Measurements from ENCODE around the gene MLH1.
"Not testable (repeated sequence)": the region's sequence is repeated elsewhere in the genome, so short reads cannot be mapped to it uniquely, and the experiment has no call there.

MLH1 gene

DNA sequence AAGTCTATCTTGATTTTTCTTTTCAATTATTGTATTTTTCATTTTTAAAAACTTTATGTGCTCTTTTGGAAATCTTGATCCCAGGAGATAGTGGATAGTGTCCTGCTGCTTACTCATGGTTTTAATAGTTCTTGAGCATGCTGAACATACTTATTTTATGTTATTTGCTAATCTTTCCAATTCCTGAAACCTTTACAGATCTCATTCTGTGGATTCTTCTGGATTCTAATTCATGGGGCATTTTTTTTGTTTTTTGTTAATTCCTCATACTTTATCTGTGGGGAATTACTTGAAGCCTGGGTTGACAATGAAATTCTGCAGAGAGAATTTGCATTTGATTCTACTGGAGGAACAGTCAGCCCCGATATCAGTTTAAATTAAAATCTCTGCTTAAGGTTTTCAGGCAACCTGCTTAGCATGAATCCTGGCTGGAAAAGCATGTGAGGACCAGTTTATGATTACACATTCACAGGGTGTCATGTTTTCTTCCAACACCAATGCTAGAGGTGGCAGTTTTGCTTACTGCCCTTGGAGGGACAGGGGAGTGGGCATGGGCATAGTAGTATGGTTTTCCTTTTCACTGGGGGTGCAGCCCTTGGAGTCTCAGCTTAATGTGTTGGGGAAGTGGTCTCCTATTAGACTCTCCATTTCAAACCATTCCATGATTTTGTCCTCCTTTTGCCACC lies 46.0 kb downstream of the MLH1 start:
- no peak for DNase-seq

DNA sequence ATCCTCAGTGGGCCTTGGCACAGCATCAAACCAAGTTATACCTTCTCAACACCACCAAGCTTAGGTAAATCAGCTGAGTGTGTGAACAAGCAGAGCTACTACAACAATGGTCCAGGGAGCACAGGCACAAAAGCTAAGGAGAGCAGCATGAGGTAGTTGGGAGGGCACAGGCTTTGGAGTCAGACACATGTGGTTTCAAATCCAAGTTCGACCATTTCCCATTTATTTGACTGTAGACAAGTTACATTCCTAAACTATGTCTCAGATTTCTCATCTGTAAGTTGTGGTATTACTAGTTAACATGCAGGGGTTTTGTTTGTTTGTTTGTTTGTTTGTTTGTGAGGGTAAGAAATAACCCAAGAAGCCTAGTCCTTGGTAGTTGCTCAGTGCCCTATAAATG lies 46.9 kb downstream of the MLH1 start:
- DNase-seq, result no peak

DNA sequence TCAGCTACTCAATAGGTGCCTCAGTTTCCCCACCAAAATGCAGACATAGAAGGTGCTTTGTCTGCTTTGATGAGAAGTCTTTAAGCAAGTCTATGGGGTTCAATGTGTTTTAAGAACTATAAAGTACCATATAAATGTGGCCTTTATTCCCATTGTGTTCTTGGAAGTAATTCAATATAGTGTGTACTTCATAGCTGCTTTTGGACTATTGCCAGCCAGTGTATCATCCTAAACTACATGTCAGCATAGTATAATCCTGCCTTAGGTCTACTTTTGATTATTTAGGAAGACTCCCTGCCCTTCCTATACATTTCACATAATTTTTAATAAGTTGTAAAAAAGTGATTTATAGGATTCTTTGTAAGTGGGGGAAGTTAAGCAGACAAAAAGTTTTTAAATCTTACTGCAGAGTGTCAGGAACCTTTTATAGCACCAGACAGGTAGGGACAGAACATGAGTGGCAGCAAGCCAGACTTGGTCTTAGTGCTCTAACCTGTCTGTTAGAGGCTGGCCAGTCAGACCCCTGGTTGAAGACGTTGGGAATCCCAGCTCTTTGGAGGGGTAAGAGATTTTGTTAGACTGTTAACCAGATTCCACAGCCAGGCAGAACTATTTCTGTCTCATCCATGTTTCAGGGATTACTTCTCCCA lies 48.4 kb downstream of the MLH1 start:
- DNase-seq, result no peak

DNA sequence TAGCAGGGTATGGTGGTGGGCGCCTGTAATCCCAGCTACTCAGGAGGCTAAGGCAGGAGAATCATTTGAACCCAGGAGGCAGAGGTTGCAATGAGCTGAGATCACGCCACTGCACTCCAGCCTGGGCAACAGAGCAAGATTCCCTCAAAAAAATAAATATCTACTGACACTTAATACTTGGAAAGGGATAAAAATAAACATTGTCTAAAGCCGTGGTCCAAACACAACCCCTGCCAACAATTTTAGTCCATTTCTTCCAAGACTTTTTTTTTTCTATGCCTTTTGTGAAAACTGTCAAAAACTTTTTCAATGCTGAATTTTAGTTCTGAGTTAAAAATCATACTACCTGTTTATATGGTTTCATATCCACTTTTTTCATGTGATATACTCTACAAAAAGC lies 49.4 kb downstream of the MLH1 start:
- DNase-seq, result not testable (repeated sequence)

DNA sequence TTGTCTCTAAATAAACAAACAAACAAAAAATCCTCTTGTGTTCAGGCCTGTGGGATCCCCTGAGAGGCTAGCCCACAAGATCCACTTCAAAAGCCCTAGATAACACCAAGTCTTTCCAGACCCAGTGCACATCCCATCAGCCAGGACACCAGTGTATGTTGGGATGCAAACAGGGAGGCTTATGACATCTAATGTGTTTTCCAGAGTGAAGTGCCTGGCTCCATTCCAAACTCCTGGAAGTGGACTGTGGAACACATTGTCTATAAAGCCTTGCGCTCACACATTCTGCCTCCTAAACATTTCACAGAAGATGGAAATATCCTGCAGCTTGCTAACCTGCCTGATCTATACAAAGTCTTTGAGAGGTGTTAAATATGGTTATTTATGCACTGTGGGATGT lies 57.0 kb downstream of the MLH1 start:
- peak; percentile 1 for DNase-seq

DNA sequence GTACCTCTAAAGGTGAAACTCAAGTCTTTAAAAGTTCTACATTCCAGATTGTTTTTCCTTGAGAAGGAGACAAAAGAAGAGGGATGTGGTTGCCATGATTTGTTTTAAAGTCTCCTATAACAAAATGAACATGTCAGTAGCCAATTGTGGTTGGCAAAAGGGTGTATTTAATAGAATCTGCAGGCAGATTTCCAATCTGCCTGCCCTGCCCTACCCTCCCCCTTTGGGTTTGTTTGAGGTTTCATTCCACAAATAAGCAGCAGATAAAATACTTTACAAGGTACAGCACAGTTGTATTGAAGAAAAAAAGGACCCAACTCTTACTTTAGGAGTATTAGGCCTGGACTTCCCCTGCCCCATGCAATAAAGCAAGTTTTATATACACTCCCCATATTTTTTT lies 59.5 kb downstream of the MLH1 start:
- DNase-seq, result no peak

DNA sequence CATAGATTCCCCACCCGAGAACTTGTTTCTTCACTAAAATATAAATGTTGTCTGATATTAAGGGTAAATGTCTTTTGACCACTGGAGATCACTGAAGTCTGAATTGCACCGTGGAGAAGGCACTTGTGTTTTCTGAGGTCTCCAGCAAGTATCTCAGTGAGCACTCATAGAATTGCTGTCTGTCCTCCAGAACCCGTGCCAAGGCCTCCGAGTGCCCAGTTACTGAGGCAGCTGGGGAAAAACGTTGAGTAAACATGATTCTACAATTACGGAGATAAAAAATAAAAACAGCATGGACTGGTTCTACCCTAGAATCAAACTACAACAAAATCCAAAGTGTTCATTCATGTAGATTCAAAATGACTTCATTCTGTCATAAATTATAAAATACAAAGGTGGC lies 60.0 kb downstream of the MLH1 start:
- no peak for DNase-seq

DNA sequence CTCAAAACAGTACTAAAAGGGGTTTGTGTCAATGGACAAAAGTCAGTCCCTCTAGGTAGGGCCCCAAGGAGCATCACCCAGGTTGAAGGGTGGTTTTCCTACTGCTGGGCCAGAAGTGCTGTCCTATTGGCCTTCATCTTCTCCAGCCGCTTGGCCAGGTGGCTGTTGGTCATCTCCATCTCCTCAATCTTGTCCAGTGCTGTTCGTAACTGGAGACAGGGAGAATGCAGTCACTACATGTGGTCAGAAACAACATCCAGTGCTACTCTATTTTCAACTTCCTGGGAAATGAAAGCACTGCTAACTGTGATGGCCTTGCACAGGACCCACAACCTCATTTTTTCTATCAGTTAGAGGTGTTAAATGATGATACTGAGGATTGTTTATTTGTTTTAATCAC lies 60.4 kb downstream of the MLH1 start:
- no peak for DNase-seq

DNA sequence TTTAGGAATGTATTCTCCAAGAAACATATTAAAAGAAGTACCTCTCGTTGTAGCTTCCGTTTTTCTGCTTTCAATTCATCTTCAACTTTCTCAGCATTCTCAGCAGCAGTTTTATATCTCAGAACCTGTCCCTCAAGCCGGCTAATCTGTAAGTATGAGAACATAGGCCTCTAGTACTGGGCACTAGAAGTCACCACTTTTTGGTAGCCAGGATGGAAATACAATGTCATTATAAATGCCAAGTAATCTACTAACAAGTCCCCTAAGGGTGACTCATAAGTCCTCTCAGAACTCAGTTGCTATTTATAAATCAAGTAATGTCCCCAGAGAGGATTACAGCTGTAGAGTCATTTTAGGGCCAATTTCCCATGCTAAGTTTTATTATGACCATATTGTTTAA lies 61.1 kb downstream of the MLH1 start:
- DNase-seq, result no peak

DNA sequence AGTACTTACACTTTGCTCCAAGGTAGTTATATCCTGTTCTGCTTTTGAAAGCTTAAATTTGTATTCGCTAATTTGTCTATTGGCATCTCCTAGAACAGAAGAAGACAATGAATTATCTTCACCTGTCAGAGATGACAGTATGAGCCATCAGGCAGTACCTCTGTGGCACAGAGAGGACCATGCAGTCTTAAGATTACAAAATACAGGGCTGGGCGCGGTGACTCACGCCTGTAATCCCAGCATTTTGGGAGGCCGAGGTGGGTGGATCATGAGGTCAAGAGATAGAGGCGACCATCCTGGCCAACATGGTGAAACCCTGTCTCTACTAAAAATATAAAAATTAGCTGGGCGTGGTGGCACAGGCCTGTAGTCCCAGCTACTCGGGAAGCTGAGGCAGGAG lies 61.8 kb downstream of the MLH1 start:
- not testable (repeated sequence) for DNase-seq

DNA sequence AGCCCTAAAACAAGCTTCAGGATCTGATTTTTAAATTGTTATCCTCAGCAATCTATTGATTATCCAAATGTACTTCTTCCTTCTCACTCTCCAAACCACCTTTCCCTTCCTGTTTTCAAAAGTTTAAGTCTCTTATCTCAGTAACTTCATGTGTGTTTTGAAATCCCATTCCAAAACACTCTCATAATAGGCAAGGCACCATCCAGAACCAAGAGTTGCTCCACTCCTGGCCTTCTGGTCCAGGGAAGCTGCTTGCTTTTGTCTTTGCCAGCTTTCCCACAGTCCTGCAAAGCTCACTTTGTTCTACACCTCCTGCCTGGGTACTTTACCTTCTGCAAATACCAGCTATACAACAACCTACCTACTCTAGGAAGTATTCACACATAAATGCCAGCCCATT lies 63.5 kb downstream of the MLH1 start:
- no peak for DNase-seq

DNA sequence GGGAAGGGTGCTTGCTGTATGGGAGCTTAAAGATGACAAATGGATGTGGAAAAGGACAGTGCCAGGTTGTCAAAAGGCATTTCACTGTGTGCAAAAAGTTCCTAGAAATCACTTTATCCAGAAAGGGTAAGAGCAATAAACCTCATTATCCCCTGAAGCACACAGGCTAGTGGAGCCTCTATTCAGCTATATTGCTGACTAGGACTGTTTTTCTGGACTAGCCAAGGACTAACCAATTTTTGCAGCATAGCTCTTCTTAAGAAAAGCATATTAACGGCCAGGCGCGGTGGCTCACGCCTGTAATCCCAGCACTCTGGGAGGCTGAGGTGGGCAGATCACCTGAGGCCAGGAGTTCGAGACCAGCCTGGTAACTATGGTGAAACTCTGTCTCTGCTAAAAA lies 64.8 kb downstream of the MLH1 start:
- DNase-seq, result no peak

DNA sequence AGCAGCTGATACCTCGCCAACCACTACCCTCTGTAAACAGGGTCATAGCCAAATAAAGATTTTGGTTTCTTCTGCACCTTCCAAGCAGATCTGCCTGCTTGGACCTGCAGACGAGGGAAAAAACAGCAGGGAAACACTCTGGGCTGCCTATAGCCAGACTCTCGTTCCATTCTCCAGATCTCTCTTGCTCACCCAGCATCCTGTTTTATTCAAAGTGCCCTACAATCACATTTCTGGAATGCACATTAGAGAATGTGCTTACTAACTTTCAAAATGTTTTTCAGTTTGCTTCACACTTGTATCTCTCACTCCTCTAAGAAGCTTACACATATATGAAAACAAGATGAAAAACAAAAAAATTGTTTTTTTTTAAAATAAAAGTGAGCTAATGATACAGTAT lies 71.4 kb downstream of the MLH1 start:
- no peak for DNase-seq

DNA sequence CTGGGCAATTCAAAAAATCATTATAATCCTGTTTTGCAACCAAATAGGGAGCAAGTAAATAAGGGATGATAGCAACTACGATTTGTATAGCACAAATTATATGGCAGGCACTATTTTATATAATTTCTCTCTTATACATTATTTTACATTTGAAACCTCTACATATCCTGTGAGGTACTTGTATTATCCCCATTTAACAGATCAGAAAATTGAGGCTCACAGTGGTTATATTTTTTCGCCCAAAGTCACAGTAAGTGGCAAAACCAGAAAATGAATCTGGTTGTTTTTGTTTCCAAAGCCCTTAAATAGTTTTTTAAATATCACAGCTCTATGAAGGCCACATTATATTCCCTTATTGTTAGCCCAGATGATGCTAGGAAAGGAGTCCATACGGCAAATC lies 74.3 kb downstream of the MLH1 start:
- no peak for DNase-seq

DNA sequence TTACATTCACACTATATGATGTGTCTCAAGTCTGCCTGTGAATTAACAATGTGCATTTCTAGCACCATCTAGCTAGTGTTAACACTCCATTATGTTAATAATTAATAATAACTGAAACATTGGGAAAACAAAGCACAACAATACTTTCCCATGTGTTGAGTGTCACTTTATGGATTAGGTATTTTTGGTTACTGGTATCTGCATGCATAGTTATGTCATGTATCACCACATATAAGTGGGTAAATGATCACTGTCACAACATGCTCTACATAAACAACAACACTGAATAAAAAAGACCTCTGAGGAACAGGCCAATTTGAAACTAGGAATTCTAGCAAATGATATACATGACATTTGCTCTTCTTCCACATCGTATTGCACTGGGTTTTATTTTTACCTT lies 74.7 kb downstream of the MLH1 start:
- no peak for DNase-seq

DNA sequence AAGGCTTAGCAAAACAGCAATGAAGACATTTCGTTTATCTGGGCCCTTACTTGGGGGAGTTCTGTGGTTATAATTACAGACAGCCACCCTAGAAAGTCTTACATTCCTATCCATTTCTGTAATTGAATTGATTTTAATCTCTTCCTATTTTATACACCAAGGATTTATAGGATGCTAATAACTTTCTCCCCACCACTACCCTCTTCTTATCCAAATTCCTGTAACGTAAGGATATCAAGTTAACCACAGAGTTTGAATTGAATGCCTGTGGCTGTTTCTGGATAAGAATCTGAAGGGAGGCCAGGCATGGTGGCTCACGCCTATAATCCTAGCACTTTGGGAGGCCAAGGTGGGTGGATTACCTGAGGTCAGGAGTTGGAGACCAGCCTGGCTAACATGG lies 78.6 kb downstream of the MLH1 start:
- no peak for DNase-seq

DNA sequence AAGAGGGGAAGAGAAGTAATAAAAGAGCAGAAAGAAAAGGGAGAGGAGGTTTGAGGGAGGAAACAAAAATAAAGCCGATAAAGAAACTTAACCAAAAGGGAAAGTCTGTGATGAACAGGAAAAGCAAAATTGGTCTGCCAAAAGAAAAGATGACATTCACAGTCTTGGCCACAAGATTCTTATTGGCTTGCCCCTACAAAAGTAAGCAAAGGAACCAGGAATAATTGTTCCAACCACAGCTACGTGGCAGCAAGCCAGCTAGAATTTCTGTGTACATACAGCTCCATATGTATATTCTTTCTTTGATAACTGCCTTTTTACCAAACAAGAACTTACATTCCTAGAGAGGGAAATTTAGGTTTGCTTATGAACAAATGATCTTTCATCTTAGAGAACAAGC lies 79.6 kb downstream of the MLH1 start:
- DNase-seq, result no peak

DNA sequence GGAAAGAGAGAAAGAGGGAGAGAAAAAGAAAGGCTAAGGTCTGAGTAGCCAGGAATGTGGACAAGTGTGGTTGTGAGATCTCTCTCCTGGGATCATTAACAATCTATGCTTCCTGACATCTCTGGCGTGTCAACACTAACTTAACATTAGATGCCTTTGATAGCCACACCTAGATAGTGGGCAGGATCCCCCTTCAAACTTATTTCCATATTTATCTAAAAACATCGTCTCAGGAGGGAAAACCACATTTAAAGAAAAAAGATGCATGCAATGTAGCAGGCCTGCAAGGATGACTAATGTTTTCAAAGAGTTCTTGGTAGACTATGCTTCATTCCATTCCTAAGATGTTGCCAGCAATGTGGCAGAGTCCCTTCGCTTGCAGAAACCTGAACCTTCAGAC lies 80.9 kb downstream of the MLH1 start:
- no peak for DNase-seq

DNA sequence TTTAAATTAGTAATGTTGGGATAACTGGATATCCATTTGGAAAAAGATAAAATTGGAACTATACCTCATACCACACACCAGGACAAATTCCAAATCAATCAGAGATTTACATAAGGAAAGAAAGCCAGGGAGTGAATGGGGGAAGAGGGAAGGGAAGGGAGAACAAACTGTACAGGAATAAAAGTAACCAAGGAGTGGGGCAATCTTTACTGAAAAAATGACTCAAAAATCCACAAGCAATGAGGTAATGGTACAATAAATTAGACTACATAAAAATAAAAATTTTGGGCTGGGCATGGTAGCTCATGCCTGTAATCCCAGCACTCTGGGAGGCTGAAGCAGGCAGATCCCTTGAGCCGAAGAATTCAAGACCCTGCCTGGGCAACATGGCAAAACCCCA lies 82.6 kb downstream of the MLH1 start:
- no peak for DNase-seq

DNA sequence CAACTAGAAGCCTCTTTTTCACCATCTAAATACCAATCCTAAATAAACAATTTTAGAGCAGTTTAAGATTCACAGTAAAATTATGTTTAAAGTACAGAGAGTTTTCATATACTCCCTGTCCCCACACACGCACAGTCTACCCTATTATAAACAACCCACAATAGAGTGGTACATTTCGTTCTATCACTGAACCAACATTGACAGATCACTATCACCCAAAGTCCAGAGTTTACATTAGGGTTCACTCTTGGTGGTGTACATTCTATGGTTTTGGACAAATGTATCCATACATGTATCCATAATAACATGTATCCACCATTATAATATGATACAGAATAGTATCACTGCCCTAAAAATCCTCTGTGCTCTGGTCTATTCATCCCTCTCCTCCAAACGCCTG lies 89.0 kb downstream of the MLH1 start:
- no peak for DNase-seq

DNA sequence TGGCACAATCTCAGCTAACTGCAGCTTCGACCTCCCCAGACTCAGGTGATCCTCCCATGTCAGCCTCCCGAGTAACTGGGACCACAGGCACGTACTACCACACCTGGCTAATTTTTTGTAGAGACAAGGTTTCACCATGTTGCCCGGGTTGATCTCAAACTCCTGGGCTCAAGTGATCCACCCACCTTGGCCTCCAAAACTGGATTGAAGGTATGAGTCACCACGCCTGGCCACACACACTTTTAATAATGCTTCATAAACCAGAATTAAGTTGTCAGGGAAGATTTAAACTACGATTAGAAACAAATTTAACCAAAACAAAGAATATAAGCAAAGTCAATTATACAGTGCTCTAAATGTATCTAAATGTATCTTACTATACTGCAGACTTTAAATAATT lies 93.6 kb downstream of the MLH1 start:
- DNase-seq, result no peak

DNA sequence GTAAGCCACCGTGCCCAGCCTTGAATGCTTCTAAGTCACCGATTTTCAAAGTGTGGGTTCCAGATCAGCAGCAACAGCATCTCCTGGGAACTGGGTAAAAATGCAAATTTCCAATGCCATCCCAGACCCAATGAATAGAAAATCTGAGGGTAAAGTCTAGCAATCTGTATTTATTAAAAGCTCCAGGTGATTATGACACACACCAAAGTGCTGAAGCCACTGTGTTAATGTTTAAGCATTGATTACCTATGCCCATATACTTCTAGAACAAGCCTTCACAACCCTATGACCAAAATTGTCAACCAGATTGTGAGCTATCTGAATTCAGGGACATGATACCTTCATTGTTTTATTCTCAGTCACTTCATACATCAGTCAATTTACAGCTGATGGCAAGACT lies 94.6 kb downstream of the MLH1 start:
- no peak for DNase-seq

DNA sequence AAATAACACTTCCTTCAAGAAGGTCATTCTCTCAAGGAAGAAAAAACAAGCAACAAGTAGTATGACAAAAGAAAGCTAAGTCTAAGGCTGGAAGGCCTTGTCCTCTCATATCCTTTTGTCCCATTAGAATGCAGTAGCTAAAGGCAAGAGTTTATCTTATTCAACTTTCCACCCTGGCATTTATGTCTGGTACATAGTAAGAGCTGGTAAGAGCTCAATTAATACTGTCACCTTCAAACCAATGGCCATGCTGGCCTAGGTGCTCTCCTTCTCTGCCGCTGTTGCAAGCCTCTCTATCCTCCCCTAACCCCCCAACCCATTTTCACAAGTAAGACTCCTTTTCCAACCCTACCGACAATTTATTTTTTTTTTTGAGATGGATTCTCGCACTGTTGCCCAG lies 99.2 kb downstream of the MLH1 start:
- DNase-seq, result no peak

DNA sequence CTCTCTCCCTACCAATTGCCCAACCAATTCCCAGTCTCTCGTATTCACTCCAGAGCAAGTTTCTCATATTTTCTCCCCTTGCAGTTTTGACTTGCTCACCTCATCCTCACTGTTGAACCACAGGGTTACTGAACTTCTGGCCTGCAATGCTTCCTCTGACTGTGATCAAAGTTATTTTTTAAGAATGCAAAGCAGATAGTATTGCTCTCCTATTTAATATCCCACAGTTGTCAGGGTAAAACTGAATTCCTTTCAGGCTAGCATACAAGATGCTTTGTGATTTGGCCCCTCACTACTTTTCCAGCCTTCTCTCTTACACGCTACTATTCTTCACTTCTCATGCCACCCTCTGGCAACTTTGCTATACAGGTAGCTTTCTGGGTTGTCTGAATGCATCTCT lies 100.2 kb downstream of the MLH1 start:
- DNase-seq, result no peak

DNA sequence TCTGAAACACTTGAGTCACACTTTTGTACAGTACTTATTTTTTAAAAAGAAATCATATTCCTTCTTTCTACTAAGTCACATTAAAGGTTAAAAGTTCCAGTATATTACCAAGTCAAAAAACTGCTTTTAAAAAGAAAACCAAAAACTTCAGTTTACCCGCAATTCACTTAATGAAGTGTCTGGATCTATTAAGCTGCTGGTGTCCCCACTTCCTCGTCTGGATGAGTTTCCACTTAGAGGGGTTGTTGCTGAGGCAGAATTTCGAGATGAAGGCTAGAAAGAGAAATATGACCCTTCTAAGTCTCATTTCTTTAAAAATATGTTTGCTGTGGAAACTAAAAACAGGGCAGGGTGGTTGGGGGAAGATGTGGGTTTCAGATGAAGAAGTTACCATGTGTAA lies 101.3 kb downstream of the MLH1 start:
- no peak for DNase-seq
